Muscle layer of colon (tissue), 2 donors: Measurements from ENCODE around the gene IL17F.

Experiments
- H3K27ac ChIP-seq: one replicate; pipeline ENCODE4 v1.7.0; 2013; ENCODE audit warnings: low read depth, mild to moderate bottlenecking, low read length, moderate library complexity
- H3K27me3 ChIP-seq, 2 donors: one replicate each; pipeline ENCODE4 v1.7.0; 2013; ENCODE audit warnings: low read length in 2 of 2, mild to moderate bottlenecking in 2 of 2; ENCODE audit not compliant: insufficient read depth in 2 of 2, control insufficient read depth in 1 of 2
- H3K36me3 ChIP-seq: one replicate; pipeline ENCODE4 v1.7.0; 2013; ENCODE audit warnings: mild to moderate bottlenecking, low read length; ENCODE audit not compliant: insufficient read depth
- H3K4me1 ChIP-seq: one replicate; pipeline ENCODE4 v1.7.0; 2013; ENCODE audit warnings: mild to moderate bottlenecking, low read length; ENCODE audit not compliant: insufficient read depth
- H3K4me3 ChIP-seq, 2 donors: one replicate each; pipeline ENCODE4 v1.7.0; 2013; ENCODE audit warnings: low read length in 2 of 2, low read depth in 1 of 2, mild to moderate bottlenecking in 1 of 2, moderate library complexity in 1 of 2
- H3K9ac ChIP-seq: one replicate; pipeline ENCODE4 v1.7.0; 2013; ENCODE audit warnings: low read length
- H3K9me3 ChIP-seq: one replicate; pipeline ENCODE4 v1.7.0; 2013; ENCODE audit warnings: mild to moderate bottlenecking, low read length
- donor health status: abdominal sarcoma.
- donor health status: Adenocarcinoma of cecum.

The IL17F gene

DNA sequence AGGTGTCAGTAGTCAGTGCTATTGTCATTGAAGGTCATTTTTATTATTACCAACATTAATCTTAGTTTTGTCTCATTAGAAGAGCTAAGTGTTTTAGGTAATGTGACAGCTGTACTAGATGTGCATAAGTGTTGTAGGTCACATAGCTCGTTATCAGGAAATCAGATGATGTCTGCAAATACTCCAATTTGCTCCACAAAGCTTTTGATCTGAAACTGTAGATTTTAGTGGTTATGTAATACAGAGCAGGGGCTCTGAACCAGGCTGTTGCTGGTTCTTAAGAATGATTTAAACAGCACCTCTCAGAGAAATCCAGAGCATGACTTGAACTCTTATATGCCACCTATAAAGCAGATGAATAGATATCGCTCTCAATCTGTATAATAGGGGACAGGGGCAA lies 2.5 kb downstream of the IL17F start:
- Histone ChIP-seq H3K4me1 (no peaks in the 10 kb centered on the region), H3K9ac (no peak overlapping the region), H3K36me3 (no peaks in the 10 kb centered on the region), H3K27ac (no peak overlapping the region), H3K9me3 (no peaks in the 10 kb centered on the region), H3K4me3 (no peak overlapping the region), H3K27me3 (no peaks in the 10 kb centered on the region)

DNA sequence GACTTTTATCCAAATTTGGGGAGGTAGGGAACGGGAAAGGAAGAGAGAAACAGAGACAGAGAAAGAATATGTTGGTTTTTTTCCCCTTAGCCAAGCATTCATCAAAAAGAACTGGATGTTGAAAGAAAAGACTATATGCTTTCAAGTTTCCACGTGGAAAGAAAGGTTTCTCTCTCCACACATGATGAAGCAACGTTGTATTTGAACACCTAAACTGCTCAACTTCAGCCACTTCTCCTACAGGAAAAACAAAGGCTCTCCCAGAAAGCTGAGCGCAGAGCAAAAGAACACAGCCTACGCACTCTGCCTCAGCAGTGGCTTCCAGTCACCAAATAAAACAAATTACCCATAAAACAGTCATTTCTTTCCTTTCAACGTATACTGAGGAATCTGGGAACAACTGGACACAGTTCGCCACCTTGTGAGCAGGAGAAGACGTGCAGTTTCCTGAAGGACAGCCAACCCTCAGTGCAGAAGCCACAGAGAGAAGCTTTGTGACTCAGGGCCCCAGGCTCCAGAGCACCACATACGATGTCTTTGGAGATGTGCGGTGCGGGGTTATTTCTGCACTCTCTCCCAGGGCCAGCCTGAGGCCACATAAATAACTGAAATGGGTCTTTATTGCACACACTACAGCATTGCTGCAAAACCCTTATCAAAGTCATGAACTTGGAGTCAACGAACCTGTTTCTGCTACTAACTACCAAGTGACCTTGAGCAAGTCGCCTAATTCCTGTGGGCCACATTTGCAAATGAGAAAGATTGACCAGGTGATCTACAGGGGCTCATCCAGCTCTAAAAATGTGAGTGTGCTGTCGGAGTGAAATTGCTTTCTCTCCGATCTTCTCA lies 10.1 kb downstream of the IL17F start:
- H3K36me3 ChIP-seq: no peaks in the 10 kb centered on the region
- H3K4me1 ChIP-seq: no peaks in the 10 kb centered on the region
- no peak overlapping the region for H3K27ac ChIP-seq
- H3K4me3 ChIP-seq: no peak overlapping the region
- no peak overlapping the region for H3K9ac ChIP-seq
- no peaks in the 10 kb centered on the region for H3K9me3 ChIP-seq
- H3K27me3 ChIP-seq: no peaks in the 10 kb centered on the region

DNA sequence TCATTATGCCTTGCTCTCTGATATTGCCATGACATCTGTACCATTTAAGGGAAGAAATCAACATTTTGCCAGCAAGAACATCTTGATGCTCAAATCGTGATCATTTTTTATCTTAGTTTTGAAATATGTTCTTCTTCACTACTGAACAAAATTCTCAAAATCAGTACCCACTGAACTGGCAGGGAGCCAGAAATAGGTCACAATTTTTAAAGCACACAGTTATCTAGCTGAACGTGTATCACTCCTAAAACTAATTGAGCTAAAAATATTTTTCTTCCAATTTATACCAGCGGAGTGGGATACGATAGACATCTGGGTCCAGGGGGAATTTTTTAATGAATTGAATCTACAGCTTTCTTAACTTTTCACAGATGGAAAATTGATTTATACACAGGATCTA lies 11.3 kb downstream of the IL17F start:
- Histone ChIP-seq H3K9ac (no peak overlapping the region), H3K9me3 (no peaks in the 10 kb centered on the region), H3K27ac (no peak overlapping the region), H3K4me1 (no peaks in the 10 kb centered on the region), H3K4me3 (no peak overlapping the region), H3K27me3 (no peaks in the 10 kb centered on the region), H3K36me3 (no peaks in the 10 kb centered on the region)

DNA sequence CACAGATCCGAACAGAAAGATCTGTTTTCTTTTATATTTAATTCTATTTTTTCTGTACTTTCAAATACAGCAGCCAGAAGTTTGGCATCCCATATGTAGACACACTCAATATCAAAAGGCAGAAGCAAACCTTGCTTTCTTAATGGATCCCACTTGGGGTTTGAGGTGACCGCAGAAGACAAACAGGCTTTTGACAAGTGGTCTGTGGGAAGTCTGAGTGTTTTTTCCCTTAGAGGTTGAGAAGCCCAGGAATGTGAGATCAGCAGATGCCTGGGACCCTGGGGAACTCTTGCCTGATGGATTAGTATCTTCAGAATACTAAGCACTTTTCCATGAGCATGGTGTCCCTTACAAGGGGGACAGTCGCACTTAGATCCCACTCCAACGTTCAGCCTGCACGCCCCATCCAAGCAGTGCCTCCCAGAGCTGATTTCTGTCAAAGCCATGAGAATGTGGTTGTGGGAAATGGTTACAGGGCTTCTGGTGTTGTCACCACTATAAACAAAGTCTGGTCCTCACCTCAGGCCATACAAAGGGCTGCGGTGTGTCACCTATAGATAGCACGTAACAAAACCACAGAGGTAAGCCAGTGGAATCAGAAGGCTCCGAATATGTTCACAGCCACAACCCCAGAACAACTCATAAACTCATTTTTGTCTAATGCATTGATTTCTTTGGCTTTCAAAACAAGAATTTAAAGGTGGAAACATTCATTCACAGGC lies 12.7 kb downstream of the IL17F start:
- Histone ChIP-seq H3K27me3 (no peaks in the 10 kb centered on the region), H3K4me3 (no peak overlapping the region), H3K27ac (no peak overlapping the region), H3K4me1 (no peaks in the 10 kb centered on the region), H3K36me3 (no peaks in the 10 kb centered on the region), H3K9me3 (no peaks in the 10 kb centered on the region), H3K9ac (no peak overlapping the region)

DNA sequence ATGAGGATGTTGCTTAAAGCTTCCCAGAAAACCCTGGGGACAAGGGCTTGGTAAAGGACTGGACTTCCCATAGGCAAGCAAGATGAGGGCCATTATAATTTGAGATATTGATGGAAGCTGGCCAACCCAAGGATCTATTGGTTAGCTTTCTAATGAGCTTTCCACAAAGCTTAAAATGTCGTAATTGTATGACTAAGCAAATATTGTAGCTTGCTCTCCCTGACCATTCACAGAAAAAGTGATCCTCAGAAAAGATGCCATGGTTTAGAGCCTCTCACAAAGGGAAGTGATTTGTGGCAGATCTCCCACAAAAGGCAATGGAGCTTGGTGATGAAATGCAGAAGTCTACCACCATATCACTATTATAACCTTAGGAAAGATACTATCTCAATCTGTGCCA lies 13.6 kb downstream of the IL17F start:
- Histone ChIP-seq H3K27me3 (no peaks in the 10 kb centered on the region), H3K9me3 (no peaks in the 10 kb centered on the region), H3K4me1 (no peaks in the 10 kb centered on the region), H3K36me3 (no peaks in the 10 kb centered on the region), H3K27ac (no peak overlapping the region), H3K9ac (no peak overlapping the region), H3K4me3 (no peak overlapping the region)

DNA sequence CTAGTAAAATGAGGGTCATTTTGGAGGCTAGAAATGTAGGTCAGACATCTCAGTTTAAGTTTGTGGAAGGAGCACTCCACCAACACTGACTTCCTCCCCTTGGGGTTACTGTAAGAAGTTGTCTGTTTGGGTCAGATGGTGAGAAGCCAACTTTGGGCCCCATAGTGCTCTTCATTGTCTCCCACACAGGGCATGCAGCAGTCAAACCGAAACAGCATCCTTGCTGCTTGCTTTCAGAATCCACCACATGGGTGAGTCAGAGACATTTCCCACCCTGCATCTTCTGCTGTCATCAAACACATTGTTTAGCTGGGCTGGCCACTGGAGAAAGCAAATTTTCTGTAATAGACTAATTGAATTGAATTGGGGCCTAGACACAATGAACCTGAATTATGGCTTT lies 16.8 kb downstream of the IL17F start:
- no peak overlapping the region for H3K9ac ChIP-seq
- H3K4me1 ChIP-seq: no peaks in the 10 kb centered on the region
- H3K27me3 ChIP-seq: no peaks in the 10 kb centered on the region
- H3K9me3 ChIP-seq: no peaks in the 10 kb centered on the region
- H3K27ac ChIP-seq: no peak overlapping the region
- H3K4me3 ChIP-seq: no peak overlapping the region
- no peaks in the 10 kb centered on the region for H3K36me3 ChIP-seq

DNA sequence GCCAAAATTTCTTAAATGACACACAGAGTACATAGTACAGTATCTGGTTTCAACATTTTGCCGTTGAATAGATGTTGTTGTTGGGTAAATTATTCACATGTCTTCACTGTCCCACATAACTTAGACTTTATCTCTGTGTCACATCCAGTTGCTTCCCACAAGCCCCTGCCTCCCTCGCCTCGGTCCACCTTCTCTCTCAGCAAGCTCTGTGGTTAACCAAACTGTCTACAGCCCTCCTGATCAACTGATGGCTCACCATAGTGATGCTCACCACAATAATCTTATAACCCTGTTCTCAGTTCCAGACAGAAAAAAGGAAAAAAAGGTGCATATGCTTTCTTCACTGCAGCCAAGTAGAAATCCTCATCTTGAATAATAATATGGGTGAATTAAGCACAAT lies 23.0 kb downstream of the IL17F start:
- Histone ChIP-seq H3K4me1 (no peaks in the 10 kb centered on the region), H3K27me3 (no peaks in the 10 kb centered on the region), H3K27ac (no peak overlapping the region), H3K4me3 (no peak overlapping the region), H3K9ac (no peak overlapping the region), H3K36me3 (no peaks in the 10 kb centered on the region), H3K9me3 (no peaks in the 10 kb centered on the region)

DNA sequence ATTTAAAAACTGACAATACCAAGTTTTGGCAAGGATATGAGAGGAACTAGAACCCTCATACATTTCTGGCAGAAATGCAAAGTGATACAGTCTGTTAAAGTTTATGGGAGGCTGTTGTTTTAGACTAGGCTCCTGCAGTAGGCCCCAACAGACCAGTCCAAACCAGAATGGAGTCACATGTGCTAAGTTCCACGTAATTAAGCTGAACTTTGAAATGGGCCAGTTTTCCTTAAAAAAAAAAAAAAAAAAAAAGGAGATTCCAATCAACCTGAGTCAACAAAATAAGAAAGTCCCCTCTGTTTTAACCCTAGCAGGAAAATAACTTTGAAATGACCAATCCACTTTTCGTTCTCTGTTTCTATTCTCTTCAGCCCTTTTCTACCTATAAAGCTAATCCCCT lies 26.5 kb downstream of the IL17F start:
- H3K9ac ChIP-seq: no peak overlapping the region
- no peaks in the 10 kb centered on the region for H3K4me1 ChIP-seq
- no peaks in the 10 kb centered on the region for H3K36me3 ChIP-seq
- H3K4me3 ChIP-seq: no peak overlapping the region
- no peaks in the 10 kb centered on the region for H3K9me3 ChIP-seq
- H3K27me3 ChIP-seq: no peaks in the 10 kb centered on the region
- H3K27ac ChIP-seq: no peak overlapping the region

DNA sequence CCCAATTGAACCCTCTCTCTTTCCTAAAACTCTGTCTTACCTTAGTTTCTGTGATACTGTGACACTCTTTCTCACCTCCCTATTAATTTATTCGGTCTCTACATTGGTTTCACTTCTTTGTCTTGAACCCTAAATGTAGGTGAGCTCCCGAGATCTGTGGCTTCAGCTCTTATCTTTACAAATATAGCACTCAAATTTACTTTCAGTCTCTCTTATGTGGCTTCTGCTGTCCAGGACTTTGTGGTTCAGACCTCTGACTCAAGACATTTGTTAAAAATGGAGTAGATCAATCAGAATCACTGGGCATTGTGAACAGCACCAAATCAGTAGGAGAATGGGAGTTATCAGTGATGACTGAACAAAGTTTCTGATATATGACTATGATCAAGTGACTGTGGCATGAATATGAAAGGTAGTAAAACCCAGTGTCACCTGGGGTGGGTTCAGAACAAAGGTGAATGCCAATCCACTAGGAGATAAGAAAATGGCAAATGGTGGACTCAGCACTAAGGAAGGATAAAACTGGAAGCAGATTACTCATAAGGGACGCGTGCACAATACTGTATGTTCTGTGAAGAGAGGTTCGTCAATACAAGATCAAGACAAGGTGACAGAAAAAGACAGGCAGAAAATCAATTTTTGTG lies 27.2 kb downstream of the IL17F start:
- Histone ChIP-seq H3K4me3 (no peak overlapping the region), H3K27ac (no peak overlapping the region), H3K4me1 (no peaks in the 10 kb centered on the region), H3K9ac (no peak overlapping the region), H3K36me3 (no peaks in the 10 kb centered on the region), H3K27me3 (no peaks in the 10 kb centered on the region), H3K9me3 (no peaks in the 10 kb centered on the region)

DNA sequence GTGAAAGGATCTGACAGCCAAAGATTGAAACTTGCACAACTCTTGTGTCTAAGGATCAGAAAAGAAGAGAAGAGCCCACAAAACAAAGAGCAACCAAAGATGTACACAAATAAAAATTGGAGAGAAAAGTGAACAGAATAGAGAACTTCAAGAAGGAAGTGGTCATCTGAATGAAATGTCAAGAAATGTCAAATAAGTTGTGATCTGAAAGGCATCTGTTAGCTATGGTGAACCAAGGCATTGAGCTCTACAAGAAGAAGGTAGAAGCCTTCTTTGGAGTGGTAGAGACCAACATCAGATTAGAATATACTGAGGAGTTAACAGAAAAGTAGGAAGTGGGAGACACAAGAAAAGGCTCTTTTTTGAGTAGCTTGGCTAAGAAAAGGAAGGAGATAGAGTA lies 28.5 kb downstream of the IL17F start:
- Histone ChIP-seq H3K27ac (no peak overlapping the region), H3K4me1 (no peaks in the 10 kb centered on the region), H3K9me3 (no peaks in the 10 kb centered on the region), H3K9ac (no peak overlapping the region), H3K4me3 (no peak overlapping the region), H3K36me3 (no peaks in the 10 kb centered on the region), H3K27me3 (no peaks in the 10 kb centered on the region)

DNA sequence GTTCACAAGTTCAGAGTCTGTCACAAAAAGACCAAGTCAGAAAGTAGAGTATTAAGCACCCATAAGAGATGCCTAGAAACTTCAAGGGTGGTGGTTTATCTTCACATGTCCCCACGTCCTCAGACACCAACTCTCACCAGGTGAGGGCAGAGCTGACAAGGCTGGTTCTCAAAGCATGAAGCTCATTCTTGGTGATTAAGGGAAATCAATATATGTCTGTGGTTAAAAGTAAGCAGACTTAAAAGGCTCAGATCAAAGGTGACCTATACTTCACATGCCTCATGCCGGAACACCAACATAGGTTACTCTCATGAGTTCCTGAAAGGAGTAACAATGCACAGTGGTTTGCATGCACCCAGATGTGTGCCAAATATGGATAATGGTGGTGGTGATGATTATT lies 31.2 kb downstream of the IL17F start:
- no peaks in the 10 kb centered on the region for H3K27me3 ChIP-seq
- H3K27ac ChIP-seq: no peak overlapping the region
- no peaks in the 10 kb centered on the region for H3K4me1 ChIP-seq
- H3K9ac ChIP-seq: no peak overlapping the region
- H3K36me3 ChIP-seq: no peaks in the 10 kb centered on the region
- no peak overlapping the region for H3K4me3 ChIP-seq
- no peaks in the 10 kb centered on the region for H3K9me3 ChIP-seq
